Stimulated activated CD4-positive, alpha-beta T cell treated with anti-CD3 and anti-CD28 coated beads, TNF-alpha, amount 100 ng/mL, for 24 hours (primary cell): ENCODE data around the gene DLK1.

Experiments
- DNase-seq, 3 experiments: peaks; one replicate each; pipeline ENCODE4 v3.0.0-alpha.2; 2020; ENCODE audit warnings: low read depth in 3 of 3

DLK1 gene

DNA sequence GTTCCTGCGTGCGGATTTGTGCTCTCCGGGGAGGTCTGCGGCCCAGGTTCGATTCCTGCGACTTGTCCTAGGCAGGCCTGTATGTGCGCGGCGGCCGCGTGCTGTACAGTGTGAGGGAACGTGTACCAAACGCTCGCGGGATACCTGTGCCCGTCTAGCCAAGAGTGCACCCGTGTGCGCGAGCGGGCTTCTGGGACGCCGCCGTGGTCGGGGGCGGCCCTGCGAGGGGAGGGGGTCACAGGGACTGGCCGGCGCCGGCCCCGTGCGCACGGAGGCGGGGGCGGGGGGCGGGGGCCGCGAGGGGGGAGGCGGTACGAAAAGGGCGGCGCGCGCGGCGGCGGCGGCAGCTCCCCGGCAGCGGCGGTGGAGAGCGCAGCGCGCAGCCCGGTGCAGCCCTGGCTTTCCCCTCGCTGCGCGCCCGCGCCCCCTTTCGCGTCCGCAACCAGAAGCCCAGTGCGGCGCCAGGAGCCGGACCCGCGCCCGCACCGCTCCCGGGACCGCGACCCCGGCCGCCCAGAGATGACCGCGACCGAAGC lies at the start of gene DLK1:
Gene DLK1 (plus strand): TSS at position 343 of the 536 bp plus-strand sequence. CDS start 177 bp downstream, at position 520.
- DNase-seq = no peak

DNA sequence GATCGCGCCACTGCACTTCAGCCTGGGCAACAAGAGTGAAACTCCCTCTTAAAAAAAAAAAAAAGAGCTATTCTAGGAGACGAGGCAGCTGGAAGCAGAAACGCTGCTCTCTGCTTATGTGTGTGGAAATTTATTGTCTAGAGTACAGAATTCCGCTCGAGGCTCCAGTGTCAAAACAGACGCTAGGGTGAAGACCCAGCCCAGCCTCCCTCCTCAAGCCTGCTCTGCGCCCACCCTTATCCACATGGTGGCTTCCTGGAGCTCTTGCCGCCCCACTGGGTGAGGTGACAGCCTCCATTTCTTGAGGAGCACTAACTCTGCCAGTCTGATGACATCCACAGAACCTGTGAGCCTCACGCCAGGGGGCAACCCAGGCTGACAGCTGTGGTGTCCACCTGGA lies 49.5 kb upstream of the DLK1 start:
- no peak for DNase-seq

DNA sequence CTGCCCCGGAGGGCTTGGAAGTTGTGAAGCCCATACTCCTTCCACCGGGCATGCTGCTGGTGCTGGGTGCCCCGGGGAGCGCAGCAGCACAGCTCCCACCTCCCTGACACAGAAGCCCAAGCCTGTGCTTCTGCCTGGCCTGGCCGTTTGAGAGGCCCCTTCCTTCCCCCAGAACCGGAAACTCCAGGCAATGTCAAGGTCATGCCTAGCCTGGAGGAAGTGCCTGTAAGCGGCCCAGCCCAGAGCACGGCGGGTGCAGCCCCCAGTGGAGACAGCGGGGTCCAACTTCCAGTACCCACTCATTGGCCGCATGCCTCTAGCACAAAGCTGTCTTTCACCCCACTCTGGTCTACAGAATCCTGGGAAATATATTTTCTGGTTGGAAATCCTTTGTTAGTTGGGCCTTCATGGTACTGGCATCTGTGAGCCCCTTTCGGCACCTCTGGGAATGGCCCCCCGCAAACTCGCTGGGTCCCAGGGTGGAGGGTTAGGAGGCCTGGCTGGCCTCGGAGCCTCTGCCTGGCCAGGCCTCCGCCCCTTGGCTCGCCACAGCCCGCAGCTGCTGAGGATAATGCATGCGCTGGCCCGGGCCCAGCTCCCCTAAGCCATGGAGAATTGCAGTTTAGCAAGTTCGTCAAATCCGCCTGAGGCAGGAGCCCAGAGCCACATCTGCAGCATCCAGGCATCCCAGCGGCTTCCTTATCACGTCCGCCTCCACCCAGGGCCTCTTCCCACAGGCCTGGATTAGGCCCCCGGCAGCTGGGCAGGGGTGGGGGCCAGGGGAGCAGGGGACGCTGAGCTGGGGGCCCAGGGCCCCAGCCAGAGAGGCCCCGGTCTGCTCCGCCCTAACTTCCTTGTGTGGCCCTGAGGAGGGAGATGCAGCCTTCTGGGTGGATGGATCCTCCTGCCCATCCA lies 48.9 kb upstream of the DLK1 start:
- no peak for DNase-seq

DNA sequence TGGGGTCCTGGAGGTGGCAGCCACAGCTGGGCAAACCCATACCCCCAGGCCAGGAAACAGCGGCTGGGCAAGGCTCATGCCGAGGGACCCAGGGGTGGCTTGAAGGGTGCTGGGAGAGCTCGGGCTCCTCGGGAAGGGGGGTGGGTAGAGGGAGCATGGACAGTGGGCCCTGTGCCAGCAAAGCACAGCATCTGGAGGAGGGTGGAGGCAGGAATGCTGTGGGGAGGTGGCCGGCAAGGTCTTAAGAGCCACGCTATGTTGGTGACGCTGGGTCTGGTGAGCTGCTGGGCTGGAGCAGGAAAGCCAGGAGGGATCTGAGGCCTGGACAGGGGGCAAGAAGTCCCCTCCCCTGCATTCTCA lies 48.2 kb upstream of the DLK1 start:
- DNase-seq = no peak

DNA sequence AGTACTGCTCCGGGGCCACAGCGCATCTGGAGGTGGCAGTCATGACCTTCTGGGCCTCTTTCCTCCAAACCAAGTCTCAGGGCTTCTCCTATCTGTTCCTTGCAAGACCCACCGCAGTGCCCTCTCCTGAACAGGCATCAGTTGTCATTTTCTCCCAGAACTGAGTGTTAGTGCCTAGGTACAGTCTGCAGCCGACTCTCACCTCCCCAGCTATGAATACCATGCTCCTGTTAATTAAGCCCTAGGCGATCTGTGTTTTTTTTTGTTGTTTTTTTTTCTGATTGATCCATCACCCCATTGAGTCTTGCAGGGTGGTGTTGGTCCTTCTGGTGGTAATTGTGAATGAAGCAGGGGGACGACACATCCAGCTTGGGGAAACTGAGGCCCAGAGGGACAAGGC lies 47.5 kb upstream of the DLK1 start:
- DNase-seq = no peak

DNA sequence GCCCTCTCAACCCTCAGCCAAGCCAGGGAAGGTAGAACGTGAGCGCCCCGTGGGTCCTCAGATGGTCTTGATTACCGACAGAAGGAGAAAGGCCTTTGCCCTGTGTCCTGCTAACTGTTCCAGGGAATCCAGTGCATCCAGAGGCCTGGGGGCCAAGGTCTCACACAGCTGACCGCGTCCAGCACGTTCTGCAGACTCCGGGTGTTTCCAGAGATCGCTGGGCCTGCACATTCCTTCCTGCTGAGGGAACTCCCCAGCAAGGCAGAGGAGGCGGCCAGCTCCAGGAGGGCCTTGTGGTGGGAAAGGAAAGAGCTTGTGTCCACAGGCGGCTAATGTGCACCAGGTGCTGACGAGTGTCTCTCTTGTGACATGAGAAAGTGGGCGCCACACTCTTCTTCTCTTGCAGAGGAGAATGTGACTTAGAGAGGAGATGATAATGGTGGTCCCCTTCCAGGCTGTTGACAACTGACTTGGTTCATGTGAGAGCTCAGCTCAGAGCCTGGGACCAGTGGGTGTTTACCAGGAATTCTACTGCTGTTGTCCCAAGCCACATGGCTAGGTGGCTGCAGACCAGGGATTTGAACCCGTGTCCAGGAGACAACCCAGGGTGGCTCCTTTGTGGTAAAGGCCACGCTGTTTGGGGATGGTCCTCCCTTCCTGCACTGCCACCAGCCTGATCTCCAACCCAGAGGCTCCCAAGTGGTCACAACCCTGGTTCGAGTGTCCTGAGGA lies 46.8 kb upstream of the DLK1 start:
- DNase-seq = no peak

DNA sequence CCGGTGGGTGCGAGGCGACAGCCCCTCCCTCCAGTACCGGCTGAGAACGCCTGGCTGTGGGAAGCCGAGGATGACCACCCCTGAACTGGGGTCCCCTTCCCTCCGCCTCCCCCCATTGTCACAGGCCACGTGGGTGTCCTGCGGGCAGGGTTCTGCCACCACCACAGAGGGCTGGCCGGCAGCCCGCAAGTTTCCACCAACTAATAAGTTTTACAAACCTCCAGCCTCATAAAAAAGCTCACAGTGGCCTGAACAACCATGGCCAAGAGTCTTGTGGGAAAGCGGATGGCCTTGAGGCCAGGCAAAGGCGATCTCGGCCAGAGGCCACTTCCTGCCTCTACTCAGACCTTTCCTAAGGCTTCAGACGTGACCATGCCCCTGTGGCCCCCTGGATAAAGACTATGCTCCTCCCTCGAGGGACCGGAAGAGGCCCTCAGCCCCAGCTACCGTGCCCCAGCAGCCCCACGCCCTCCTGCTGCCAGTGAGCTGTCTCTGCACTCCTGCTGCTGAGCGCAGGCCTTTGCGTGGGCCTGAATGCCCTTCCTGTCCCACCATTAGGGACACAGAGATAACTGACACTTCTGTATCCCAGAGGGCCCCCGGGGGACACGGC lies 46.1 kb upstream of the DLK1 start:
- no peak for DNase-seq

DNA sequence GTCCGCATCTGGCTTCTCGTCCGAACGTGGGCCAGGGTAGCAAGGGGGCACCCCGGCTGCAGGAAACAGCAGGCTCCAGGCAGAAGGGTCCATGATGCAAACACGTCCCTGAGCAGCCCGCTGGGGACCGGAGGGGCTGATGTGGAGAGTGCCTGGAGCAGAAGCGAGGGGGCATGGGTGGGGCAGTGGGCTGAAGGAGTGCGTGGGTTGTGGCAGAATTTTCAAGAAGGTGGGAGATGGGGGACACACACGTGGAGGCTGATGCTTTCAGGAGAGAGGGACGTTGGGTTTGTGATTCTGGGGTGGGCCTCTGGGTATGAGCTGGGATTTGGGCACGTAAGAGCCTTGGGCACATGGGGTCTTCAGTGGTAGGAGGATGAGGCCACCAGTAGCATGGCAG lies 45.6 kb upstream of the DLK1 start:
- no peak for DNase-seq

DNA sequence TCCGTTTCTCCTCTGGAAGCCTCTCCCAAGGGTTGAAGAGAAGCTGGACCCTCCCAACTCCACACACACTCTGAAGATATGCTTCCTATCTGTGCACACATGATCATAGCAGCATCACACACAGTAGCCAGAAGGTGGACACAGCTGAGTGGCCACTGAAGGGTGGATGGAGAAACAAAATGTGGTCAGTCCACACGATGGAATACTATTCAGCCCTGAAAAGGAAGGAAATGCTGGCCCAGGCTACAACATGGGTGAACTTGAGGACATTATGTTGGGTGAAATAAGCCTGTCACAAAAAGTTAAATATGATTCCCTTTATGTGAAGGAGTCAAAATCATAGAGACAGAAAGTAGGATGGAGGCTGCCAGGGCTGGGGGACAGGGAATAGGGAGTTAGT lies 43.9 kb upstream of the DLK1 start:
- no peak for DNase-seq

DNA sequence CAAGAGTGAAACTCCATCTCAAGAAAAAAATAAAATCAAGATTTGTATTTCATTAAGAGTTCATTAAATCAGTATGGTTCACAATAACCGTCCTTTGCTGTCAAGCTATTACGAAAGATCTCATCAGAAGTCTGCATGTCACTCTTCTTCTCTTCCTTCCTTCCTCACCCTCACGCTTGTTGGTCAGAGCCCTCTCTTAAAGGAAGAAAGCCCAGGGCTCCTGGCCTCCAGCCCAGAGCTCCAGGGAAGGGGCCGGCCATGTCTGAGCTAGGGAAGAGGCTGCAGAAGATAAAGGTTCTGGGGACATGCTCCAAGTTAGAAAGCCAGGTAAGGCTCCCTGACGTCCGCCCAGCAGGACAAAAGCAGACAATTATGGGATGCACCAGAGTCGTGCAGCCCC lies 43.1 kb upstream of the DLK1 start:
- DNase-seq = no peak

DNA sequence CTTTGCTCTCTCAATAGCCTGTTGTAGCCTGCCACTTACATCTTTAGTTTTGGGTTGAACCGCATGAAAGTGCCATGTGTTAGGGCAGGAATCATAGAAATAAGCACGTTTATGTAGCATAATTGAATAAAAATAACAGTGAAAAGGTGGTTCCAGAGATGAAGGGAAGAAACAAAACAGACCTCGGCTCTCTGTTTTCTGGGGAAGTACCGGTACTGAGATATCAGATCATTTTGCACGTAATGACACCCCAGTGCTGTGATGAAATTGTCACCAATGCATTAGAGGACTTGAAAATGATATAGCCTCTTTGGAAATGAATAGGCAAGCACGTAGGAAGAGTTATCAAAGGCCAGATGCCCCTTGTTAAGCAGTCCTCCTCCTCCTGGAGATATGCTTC lies 42.5 kb upstream of the DLK1 start:
- DNase-seq = no peak

DNA sequence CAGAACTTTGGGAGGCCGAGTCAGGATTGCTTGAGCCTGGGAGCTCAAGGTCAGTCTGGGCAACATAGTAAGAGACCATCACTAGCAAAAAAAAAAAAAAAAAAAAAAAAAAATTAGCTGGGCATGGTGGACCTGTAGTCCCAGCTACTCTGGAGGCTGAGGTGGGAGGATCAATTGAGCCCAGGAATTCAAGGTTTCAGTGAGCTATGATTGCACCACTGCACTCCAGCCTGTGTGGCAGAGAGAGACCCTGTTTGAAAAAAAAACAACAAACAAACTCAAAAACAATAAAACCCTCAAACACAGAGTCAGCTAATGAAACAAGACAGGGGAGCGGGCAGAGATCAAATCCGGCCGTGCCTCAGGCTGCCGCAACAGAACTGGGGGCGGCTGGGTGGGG lies 41.7 kb upstream of the DLK1 start:
- DNase-seq = no peak

DNA sequence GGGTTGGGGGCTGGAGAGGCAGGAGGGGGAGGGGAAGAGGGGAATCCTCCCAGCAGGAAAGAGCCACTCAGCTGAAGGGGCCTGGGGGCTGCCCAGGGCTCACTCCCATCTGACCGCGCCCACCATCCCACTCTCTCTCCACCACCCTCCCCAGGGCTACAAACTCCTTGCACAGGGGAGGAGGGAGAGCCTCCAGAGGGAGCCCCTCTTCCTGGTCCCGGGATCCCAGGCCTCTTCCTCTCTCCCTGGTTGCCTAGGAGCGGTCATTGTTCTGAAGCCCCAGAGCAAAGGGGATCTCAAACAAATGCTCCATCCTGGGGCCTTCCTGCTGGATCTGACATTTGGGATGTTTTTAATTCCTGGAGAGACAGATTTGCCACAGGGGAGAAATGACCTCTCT lies 39.8 kb upstream of the DLK1 start:
- no peak for DNase-seq

DNA sequence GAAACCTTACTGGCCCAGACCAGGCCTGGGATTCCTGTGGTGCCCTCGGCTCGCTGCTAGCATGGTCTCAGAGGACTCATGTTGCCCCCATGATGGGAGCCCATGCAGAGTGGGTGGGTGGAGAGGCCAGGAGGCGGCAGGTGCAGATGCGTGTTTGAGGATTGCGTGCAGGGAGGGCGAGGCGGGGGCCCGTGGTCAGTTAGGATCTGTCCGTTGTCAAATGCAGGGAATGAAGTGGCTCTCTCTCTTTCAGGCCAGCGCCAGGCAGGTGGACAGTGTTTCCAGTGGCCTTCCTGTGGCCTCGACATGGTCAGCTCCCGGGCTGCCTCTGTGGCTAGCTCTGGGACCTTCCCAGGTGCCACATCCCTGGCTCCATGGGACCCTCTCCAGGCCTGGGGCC lies 39.3 kb upstream of the DLK1 start:
- DNase-seq = no peak

DNA sequence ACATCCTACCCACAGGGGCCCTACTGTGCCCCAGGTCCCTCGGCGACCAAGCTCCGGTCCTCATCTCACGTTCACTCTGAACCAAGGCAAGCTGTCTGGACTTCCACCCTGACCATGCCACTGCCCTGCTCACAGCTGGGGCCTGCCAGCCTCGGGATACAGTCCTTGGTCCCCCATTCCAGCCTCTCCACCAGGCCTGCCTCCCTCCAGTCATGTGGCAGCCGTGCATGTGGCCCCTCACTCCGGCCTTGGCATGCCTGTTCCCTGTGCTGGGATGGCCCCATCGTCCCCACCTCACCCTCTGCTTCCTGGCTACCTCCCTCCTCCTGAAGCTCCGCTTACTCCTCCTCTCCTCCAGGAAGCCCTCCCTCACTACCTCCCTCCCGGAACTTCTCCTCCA lies 38.6 kb upstream of the DLK1 start:
- DNase-seq = no peak

DNA sequence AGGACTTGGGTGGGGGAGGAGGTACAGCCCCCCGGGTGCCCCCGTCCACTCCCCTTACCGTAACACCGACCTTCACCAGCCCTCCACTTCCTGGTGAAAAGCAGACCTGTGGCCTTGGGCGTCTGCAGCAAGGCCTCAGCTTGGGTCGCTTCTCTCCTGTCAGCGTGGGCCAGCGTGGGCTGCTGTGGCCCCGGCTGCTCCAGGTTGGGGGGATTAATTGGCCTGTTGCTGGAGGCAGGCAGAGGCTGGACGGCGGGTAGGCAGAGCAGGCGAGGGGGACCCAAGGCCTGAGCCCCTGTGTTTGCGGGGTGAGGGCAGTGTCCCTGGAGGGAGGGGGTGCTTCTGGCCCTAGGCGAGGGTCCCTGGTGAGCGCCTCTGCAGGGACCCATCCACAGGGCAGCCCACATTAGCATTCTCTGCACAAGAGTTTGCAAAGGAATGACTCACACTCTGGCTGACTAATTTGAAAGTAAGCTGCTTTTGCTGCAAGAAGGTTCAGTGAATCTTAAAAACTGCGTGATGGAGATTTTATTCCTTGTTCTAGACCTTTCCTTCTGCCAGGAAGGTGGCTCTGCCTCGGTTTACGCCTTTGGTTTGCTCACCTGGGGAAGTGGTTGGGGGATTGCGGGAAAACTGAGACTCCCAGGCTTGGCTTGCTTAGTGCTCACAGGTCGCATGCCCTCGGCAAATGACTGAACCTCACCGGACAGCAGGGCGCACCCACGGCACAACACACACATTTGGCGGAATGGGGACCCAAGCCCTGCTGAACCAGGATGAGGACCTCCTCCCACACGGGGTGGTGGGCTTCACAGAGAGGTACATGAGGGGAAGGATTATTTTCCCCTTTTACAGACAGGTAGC lies 37.9 kb upstream of the DLK1 start:
- no peak for DNase-seq

DNA sequence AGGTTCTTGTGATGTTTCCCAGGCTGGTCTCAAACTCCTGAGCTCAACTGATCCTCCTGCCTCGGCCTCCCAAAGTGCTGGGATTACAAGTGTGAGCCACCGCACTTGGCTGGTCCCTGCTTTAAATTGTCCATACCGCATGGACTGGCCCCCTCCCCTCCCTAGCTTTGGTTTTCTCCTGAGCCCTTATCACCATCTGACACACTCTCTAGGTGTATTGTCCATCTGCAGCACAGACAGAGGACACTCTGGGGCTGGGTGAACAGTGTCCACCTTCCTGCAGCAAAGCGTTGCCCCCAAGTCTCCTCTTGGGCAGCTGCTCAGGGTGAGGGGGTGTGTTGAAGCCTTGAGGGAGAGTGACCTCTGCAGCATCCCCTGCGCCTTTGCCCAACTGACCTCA lies 36.0 kb upstream of the DLK1 start:
- DNase-seq = no peak

DNA sequence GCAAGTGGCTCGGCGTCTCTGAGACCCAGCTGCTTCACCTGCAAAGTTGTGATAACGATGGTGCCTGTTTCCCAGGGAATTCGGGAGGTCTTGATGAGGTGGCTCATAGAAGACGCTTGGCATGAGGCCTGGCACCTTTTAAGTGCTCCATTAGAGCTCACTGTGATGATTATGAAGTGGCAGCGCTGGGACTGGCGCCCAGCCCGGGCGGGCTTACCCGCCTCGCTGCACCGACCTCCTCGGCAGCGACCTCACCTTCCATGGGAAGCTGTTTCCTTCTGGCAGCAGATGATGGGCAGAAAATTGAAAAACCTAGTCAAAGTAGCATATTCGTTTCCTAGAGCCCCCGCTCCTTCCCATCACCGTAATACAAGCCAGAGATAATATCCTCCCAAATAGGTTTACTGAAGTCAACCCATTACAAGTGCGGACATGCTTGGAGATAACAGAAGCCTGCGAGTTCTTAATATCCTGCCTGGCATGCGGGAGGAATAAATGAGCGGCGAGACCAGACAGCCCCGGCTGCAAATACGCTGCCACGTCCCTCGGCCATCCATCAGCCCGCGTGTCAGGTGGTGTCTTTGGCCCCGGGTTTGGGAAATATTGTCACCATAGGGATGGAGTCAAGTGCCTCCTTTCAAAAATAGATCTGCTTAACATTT lies 35.2 kb upstream of the DLK1 start:
- DNase-seq = no peak

DNA sequence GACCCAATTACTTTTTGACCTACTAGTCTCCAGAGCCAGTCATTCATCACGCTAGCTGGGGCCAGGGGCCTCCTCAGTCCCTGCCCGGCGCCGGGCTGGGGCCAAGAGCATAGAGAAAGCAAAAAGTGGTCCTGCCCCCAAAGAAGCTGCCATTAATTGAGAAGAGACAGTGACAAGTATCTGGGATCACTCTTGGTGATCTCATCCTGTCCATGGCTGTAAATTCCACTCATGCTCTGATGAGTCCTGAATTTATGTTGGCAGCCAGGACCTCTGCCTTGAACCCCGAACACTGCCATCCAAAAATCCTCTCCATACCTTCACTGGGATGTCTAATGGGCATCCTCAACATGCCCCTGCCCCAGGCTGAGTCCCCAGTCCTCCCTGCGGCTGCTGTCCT lies 34.4 kb upstream of the DLK1 start:
- DNase-seq = no peak

DNA sequence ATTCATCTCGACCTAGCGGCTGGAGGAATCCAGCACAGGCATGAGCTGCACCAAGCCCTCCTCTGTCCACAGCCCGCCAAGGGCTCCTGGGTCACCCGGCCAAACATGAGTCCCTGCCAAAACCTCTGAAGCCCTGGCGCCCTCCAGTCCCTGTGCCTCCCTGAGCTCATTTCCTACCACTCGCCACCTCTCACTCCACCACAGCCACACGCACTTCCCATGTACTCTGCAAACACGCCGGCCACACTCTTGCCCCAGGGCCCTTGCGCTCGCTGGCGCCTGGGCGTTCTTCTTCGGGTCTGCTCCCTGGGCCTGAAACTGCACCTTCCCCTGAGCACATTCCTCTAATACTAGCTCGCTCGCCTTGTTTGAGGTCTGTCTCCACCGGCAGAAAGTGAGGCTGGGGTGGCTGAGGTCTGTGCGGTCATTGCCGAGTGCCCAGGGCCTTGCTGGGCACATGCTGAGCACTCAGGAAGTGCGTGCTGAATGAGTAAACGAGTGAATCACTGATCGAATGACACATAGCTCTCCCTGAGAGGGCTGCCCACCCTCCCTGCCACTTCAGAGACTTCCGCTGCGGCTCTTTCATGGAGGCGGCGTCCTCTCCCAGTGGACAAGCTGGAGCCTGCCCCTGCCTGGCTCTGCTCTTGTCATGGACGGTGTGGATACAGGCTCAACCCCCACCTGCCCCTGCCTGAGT lies 33.7 kb upstream of the DLK1 start:
- DNase-seq = no peak
